IPS-18a (cell line): ENCODE data around the gene DISP3.
A peak's percentile ranks its signal among the peaks of the same experiment; 100 is the strongest.

Source experiments
- H3K27ac ChIP-seq: one replicate; pipeline ENCODE4 v1.5.1; 2013; ENCODE audit warnings: low read length
- H3K27me3 ChIP-seq: one replicate; pipeline ENCODE4 v1.6.1; 2013; ENCODE audit warnings: mild to moderate bottlenecking, low read length; ENCODE audit not compliant: control insufficient read depth, insufficient read depth
- H3K36me3 ChIP-seq: one replicate; pipeline ENCODE4 v1.6.1; 2013; ENCODE audit warnings: low read depth, low read length; ENCODE audit not compliant: control insufficient read depth
- H3K4me1 ChIP-seq: one replicate; pipeline ENCODE4 v1.6.1; 2013; ENCODE audit warnings: low read depth, low read length; ENCODE audit not compliant: control insufficient read depth
- H3K4me3 ChIP-seq: one replicate; pipeline ENCODE4 v1.5.1; 2013; ENCODE audit warnings: low read length
- H3K9ac ChIP-seq: one replicate; pipeline ENCODE4 v1.6.1; 2013; ENCODE audit warnings: mild to moderate bottlenecking, low read length, moderate library complexity
- H3K9me3 ChIP-seq: one replicate; pipeline ENCODE4 v1.6.1; 2013; ENCODE audit warnings: low read depth, low read length; ENCODE audit not compliant: control insufficient read depth

Gene DISP3

DNA sequence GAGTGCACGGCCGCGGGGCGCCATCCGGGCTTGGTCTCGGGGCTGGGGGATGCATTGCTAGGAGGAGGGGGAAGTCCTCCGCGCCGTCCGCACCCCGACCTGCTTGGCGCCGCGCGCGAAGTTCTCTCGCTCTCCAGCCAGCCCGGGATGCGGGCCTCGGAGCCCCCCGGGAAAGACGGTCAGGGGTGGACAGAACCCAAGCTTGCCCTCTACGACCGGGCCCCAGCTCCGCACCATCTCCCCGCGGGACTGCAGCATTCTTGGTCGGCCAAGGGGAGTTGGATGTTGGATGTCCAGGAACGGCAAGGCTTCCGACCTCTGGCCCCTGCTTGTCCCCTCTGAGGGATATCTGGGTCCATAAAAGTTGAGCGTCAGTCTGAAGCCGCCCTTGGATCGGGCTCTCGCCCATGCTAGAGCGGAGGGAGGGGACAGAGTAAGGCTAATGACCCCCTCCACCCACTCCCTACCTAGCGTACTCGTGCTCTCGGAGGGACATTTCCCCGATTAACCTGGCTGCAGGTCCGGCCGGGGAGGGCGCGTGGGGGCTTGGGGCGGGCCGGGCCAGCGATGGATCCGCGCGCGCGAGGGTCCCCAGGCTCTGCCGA lies 522 bp downstream of the DISP3 start:
- Histone ChIP-seq H3K27ac (no peak overlapping the region), H3K27me3 (peaks cover 44% of the 10 kb centered on the region)

GRCh38 chr1:11481019-11481418 lies 2.1 kb downstream of the DISP3 start:
- no peaks in the 10 kb centered on the region for H3K4me1 ChIP-seq
- no peaks in the 10 kb centered on the region for H3K36me3 ChIP-seq
- no peak overlapping the region for H3K4me3 ChIP-seq
- peaks cover 44% of the 10 kb centered on the region for H3K27me3 ChIP-seq
- no peak overlapping the region for H3K9ac ChIP-seq
- H3K27ac ChIP-seq, result no peak overlapping the region
- no peaks in the 10 kb centered on the region for H3K9me3 ChIP-seq

More for the DNA sequence above, 522 bp downstream of the DISP3 start:
- Histone ChIP-seq H3K9ac (peak overlapping the region; percentile 69), H3K36me3 (no peaks in the 10 kb centered on the region), H3K9me3 (no peaks in the 10 kb centered on the region), H3K4me3 (peak overlapping the region; percentile 76), H3K4me1 (no peaks in the 10 kb centered on the region)

DNA sequence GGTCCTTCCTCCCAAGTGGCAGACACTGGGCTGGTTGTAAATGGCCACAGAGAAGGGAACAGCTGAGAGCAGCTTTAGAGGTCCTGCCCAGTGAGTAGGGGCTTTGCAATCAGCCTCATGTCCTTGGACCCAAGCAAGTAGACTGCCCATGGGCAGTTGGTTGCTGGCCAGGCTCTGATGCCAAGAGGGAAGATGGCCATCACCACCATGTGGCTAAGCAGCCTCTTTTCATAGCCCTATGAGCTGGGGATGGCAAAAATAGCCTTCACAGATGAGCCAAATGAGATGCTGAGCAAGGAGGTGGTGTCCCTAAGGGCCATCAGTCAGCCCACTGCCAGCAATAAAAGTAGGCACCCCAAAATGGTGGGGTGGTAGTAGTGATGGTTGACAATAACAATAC lies 3.2 kb downstream of the DISP3 start:
- H3K4me3 ChIP-seq, result no peak overlapping the region
- H3K9ac ChIP-seq, result no peak overlapping the region
- no peak overlapping the region for H3K27ac ChIP-seq
- peaks cover 34% of the 10 kb centered on the region for H3K27me3 ChIP-seq
- peaks cover 5% of the 10 kb centered on the region for H3K4me1 ChIP-seq
- no peaks in the 10 kb centered on the region for H3K9me3 ChIP-seq
- H3K36me3 ChIP-seq, result no peaks in the 10 kb centered on the region

DNA sequence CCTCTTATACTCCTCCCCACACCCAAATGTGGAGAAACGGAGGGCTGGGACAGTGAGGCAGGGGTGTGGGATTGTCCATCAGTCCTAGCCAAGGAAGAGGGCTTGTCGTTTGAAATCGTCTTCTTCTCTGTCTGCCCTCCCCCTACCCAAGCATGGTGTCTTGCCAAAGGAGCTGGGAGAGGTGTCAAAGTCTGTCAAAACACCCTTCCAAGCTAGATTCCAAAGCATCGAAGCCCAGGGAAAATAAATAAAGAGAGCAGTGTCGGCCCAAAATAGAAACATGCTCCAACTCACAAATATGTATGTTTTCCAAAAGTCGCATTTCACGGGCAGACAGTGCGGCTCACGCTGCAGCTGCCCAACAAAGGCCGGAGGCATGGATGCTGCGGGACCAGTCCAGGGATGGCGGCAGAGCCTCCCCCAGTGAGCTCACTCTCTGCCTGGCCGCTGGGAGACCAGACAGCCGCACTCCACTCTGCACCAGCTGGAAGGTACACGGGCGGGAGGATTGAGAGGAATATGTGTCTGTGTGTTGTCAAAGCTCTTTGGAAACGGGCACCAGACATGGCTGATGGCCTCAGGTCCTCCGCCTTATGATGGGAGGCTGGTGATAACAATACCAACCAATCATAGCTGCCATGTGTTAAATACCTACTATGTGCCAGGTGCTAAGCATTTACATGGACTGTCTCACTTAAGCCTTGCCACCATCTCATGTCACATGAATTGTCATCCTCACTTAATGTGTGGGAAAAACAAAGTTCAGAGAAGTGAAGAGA lies 3.9 kb downstream of the DISP3 start:
- H3K27ac ChIP-seq, result no peak overlapping the region
- no peaks in the 10 kb centered on the region for H3K9me3 ChIP-seq
- no peak overlapping the region for H3K9ac ChIP-seq
- H3K4me1 ChIP-seq, result peaks cover 10% of the 10 kb centered on the region
- no peaks in the 10 kb centered on the region for H3K36me3 ChIP-seq
- H3K27me3 ChIP-seq, result peaks cover 27% of the 10 kb centered on the region
- H3K4me3 ChIP-seq, result no peak overlapping the region

GRCh38 chr1:11483581-11484320 lies 4.8 kb downstream of the DISP3 start:
- Histone ChIP-seq H3K9ac (no peak overlapping the region), H3K4me3 (no peak overlapping the region), H3K4me1 (peaks cover 10% of the 10 kb centered on the region), H3K27me3 (peaks cover 20% of the 10 kb centered on the region), H3K36me3 (no peaks in the 10 kb centered on the region), H3K27ac (no peak overlapping the region), H3K9me3 (no peaks in the 10 kb centered on the region)

DNA sequence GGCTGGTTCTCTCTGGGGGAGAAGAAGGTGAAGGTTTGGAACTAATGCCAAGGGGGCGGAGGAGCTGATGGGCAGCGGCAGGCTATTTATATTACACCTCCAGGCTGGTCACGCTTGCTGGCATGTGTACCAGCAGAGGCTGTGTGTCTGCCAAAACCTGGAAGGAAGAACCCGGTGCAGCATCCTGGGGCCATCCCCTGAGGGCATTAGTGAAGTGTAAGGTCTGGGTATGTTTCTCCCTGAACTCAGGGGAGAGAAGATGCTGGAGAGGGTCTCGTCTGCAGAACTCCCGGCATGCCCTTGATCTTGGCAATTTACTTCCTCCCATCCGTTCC lies 5.3 kb downstream of the DISP3 start:
- Histone ChIP-seq H3K27me3 (peaks cover 20% of the 10 kb centered on the region), H3K9ac (no peak overlapping the region), H3K9me3 (no peaks in the 10 kb centered on the region), H3K36me3 (no peaks in the 10 kb centered on the region), H3K4me3 (no peak overlapping the region), H3K27ac (no peak overlapping the region), H3K4me1 (peaks cover 10% of the 10 kb centered on the region)

DNA sequence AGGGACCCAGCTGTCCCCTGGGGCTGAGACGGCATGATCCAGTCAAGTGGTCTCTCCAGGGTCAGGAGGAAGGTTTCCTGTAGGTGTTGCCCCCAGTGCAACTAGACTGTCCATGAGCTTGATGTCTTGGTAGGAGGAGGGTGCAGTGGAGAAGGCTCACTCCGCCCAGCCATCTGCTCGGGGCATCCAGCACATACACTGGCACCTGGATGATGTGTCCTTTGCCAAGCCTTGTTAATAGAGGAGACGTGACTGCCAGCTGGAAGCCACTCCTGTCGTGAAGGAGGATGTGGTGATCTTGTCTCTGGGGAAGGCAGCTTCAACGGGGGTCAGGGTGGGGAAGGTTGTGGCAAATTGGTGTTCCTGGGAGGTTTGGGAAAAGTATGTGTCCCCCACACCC lies 6.2 kb downstream of the DISP3 start:
- Histone ChIP-seq H3K4me3 (no peak overlapping the region), H3K9me3 (no peaks in the 10 kb centered on the region), H3K9ac (no peak overlapping the region), H3K36me3 (no peaks in the 10 kb centered on the region), H3K27ac (no peak overlapping the region), H3K4me1 (peaks cover 10% of the 10 kb centered on the region), H3K27me3 (peaks cover 12% of the 10 kb centered on the region)

GRCh38 chr1:11486231-11487009 lies 7.5 kb downstream of the DISP3 start:
- H3K27ac ChIP-seq, result no peak overlapping the region

GRCh38 chr1:11487196-11487751 lies 8.3 kb downstream of the DISP3 start:
- Histone ChIP-seq H3K4me3 (no peak overlapping the region), H3K9ac (no peak overlapping the region), H3K9me3 (no peaks in the 10 kb centered on the region), H3K27me3 (no peaks in the 10 kb centered on the region), H3K4me1 (peaks cover 10% of the 10 kb centered on the region), H3K36me3 (no peaks in the 10 kb centered on the region), H3K27ac (no peak overlapping the region)

More at GRCh38 chr1:11486231-11487009, 7.5 kb downstream of the DISP3 start:
- no peaks in the 10 kb centered on the region for H3K36me3 ChIP-seq
- H3K4me1 ChIP-seq, result peaks cover 10% of the 10 kb centered on the region
- no peaks in the 10 kb centered on the region for H3K27me3 ChIP-seq
- no peak overlapping the region for H3K4me3 ChIP-seq
- no peak overlapping the region for H3K9ac ChIP-seq
- no peaks in the 10 kb centered on the region for H3K9me3 ChIP-seq

DNA sequence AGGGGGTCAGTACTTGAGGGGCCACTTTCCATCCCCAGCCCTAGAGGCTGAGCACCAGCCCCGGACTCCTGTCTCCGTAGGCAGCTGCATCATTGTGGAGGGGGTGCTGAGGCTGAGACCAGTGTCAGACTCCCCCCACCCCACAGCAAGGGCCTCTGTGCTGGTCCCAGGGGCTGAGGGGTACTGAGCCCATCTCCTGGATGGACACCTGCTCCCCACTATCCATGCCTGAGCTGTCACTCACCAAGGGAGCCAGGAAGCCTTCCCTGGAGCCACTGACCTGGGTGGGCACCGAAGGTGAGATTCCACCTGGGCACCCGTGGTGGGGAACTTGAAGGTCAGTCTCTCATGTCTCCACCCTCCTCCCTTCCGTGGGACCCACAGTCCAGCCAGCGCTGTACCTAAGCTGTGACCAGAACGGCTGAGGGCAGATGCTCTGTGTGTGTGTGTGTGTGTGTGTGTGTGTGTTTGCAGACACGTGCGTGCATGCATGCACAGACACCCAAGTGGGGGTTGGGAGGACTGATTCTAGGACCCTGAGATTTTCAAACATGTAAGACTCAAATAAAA lies 9.3 kb downstream of the DISP3 start:
- H3K36me3 ChIP-seq, result no peaks in the 10 kb centered on the region
- H3K4me1 ChIP-seq, result peaks cover 10% of the 10 kb centered on the region
- H3K27me3 ChIP-seq, result no peaks in the 10 kb centered on the region

More for the DNA sequence above, 9.3 kb downstream of the DISP3 start:
- H3K27ac ChIP-seq, result no peak overlapping the region
- no peak overlapping the region for H3K4me3 ChIP-seq
- H3K9ac ChIP-seq, result no peak overlapping the region
- no peaks in the 10 kb centered on the region for H3K9me3 ChIP-seq
